Activated CD8-positive, alpha-beta T cell treated with anti-CD3 and anti-CD28 coated beads for 36 hours (primary cell): ENCODE measurements around the gene DEPDC5. TPM values are rescaled to one million over a fixed set of nuclear protein-coding genes. Genes with fewer than 3 reads are reported as not detected.

Source experiments
- ATAC-seq: fragments of 200-7000 bp; cut with Tn5 transposase; one replicate; pipeline ENCODE4 v1.10.0; 2021; ENCODE audit warnings: mild to moderate bottlenecking, moderate library complexity
- CTCF ChIA-PET: fragments of 350-600 bp; sonication (Branson Sonifier 250); formaldehyde crosslinking; loops from one replicate; lab custom pipeline; 2021; ENCODE audit warnings: antibody characterized with exemption; lab: Charles Lee
- POLR2A ChIA-PET: fragments of 350-600 bp; sonication (Branson Sonifier 250); formaldehyde crosslinking; loops from one replicate; lab custom pipeline; 2021; ENCODE audit warnings: antibody characterized with exemption; lab: Charles Lee
- DNase-seq: peaks from one replicate; pipeline ENCODE4 v3.0.0-alpha.2; 2020
- H3K27ac Mint-ChIP-seq: one replicate; pipeline ENCODE4 v1.8.0; 2021; ENCODE audit warnings: mild to moderate bottlenecking, mixed read lengths
- H3K27me3 Mint-ChIP-seq: one replicate; pipeline ENCODE4 v1.8.0; 2021; ENCODE audit warnings: mixed read lengths
- H3K36me3 Mint-ChIP-seq: one replicate; pipeline ENCODE4 v1.8.0; 2021; ENCODE audit warnings: low read depth, mixed read lengths
- H3K4me1 Mint-ChIP-seq: one replicate; pipeline ENCODE4 v1.8.0; 2021; ENCODE audit warnings: low read depth, mixed read lengths
- H3K4me3 Mint-ChIP-seq: one replicate; pipeline ENCODE4 v1.8.0; 2021; ENCODE audit warnings: mild to moderate bottlenecking, moderate library complexity, mixed read lengths
- H3K9me3 Mint-ChIP-seq: one replicate; pipeline ENCODE4 v1.8.0; 2021; ENCODE audit warnings: mixed read lengths
- intact Hi-C: fragments of 100-400 bp; cut with micrococcal nuclease; formaldehyde crosslinking; loops from one replicate; pipeline ENCODE4 v1.10.0; 2022
- total RNA-seq, 2 experiments: library from RNA; stranded (reverse); gene quantifications; one replicate each; pipeline ENCODE4 v1.2.3, GENCODE V29; 2021
- TF ChIP-seq, protein P1 (sequence below): fragments of 200-600 bp; IDR thresholded peaks from one replicate; pipeline ENCODE4 v1.8.0; 2022; ENCODE audit warnings: antibody characterized with exemption, mild to moderate bottlenecking

DEPDC5 gene
- total RNA-seq, 2 experiments from 2014 or later = 31.6 to 36.4 TPM

DNA sequence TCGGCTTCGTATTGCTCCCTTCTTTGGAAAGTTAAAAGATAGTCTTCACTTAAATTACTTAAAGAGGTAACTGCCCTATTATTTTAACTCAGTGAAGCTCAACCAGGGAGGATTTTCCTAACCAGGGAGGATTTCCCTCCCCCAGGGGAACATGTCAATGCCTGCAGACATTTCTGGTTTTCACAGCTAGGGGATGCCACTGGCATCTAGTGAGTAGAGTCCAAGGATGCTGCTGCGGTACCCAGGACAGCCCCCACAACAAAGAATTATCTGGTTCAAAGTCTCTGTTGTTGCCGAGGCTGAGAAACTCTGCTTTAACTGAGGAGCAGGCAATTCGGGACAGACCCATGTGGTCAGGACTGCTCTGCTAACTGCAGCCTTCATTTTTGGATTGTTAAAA, 82.2 kb downstream of the DEPDC5 start:
- no peaks in the 10 kb centered on the region for H3K27me3 Mint-ChIP-seq
- ChIA-PET CTCF (interaction anchor here (1.4 kb wide), 1 partner anchor 22 kb away, joined by 4 read pairs; no protein-coding TSS in a partner anchor), POLR2A (interaction anchor here (0.7 kb wide), 1 partner anchor 133 kb away, joined by 3 read pairs; no protein-coding TSS in a partner anchor)
- peaks cover 4% of the 10 kb centered on the region for H3K4me1 Mint-ChIP-seq
- DNase-seq (no peak), ATAC-seq (no peak)
- no peaks in the 10 kb centered on the region for H3K9me3 Mint-ChIP-seq
- H3K36me3 Mint-ChIP-seq = peaks cover 22% of the 10 kb centered on the region
- no peak overlapping the region for H3K4me3 Mint-ChIP-seq
- TF ChIP-seq, protein P1, sequence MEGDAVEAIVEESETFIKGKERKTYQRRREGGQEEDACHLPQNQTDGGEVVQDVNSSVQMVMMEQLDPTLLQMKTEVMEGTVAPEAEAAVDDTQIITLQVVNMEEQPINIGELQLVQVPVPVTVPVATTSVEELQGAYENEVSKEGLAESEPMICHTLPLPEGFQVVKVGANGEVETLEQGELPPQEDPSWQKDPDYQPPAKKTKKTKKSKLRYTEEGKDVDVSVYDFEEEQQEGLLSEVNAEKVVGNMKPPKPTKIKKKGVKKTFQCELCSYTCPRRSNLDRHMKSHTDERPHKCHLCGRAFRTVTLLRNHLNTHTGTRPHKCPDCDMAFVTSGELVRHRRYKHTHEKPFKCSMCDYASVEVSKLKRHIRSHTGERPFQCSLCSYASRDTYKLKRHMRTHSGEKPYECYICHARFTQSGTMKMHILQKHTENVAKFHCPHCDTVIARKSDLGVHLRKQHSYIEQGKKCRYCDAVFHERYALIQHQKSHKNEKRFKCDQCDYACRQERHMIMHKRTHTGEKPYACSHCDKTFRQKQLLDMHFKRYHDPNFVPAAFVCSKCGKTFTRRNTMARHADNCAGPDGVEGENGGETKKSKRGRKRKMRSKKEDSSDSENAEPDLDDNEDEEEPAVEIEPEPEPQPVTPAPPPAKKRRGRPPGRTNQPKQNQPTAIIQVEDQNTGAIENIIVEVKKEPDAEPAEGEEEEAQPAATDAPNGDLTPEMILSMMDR = no peak
- intact Hi-C loops = no loop called here
- H3K27ac Mint-ChIP-seq = no peak overlapping the region

DNA sequence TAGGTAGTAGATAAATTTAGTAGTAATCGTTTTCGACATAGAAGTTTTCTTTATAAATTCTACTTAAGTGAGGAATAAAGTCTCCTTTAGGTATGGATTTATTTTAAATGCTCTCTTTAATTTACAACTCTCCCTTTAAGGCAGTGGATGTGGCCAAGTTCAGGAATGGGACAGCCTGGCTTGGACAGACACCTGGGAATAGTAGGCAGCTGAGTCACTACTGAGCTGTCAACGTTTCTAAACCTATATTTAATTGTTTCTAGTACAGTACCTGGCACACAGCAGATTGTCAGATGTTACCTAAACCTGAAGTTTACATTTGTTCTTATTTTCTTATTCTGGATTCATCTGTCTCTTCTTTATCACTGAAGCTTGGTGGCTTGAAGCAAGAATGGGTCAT, 85.1 kb downstream of the DEPDC5 start:
- Mint-ChIP-seq H3K27ac (no peak overlapping the region), H3K9me3 (no peaks in the 10 kb centered on the region), H3K36me3 (peaks cover 20% of the 10 kb centered on the region), H3K4me1 (peaks cover 9% of the 10 kb centered on the region), H3K27me3 (no peaks in the 10 kb centered on the region), H3K4me3 (no peak overlapping the region)
- TF ChIP-seq, protein P1 = no peak
- ChIA-PET POLR2A (interaction anchor here (1.3 kb wide), 1 partner anchor 8 kb away, joined by 4 read pairs; no protein-coding TSS in a partner anchor), CTCF (interaction anchor here (0.8 kb wide), 1 partner anchor 9 kb away, joined by 3 read pairs; no protein-coding TSS in a partner anchor)
- intact Hi-C loops = no loop called here
- no peak for ATAC-seq
- no peak for DNase-seq

DNA sequence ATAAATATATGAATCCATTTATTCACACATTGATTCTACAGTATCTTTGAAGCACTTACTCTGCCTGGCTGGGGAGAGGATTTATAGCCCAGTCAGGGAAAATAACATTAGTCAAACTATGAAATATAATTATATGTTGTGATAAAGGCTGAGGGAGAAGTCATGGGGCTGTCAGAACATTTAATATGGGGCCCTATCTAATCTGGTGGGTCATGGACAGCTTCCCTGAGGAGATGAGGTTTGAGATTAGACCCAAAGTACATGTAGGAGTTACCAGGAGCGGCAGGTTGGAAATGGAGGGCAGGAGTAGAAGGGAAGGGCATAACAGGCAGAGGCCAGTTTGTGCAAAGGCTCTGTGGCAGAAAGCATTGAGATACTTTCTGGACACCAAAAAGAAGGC, 86.2 kb downstream of the DEPDC5 start:
- Mint-ChIP-seq H3K27me3 (no peaks in the 10 kb centered on the region), H3K4me3 (no peak overlapping the region), H3K27ac (no peak overlapping the region), H3K9me3 (no peaks in the 10 kb centered on the region), H3K36me3 (peaks cover 24% of the 10 kb centered on the region), H3K4me1 (peaks cover 9% of the 10 kb centered on the region)
- POLR2A ChIA-PET = no interaction called here
- DNase-seq (no peak), ATAC-seq (no peak)
- CTCF ChIA-PET = no interaction called here
- intact Hi-C loops = no loop called here
- TF ChIP-seq, protein P1 = no peak

DNA sequence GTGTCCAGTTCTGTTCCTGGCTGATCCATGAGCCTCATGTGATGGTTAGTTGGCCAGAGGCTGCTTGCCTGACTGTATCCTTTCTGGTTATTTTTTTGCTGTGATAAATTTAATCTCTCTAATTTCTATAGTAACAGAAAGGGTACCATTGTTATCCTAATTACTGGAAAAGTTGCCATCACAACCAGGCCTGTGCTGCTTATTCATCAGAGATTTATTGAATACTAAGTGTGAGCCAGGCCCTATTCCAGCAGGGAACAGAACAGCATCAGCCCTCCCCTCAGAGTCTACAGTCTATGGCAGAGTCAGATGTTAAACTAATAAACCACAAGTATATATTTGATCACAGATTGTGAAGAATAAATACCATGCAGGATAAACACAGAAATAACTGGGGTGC, 86.8 kb downstream of the DEPDC5 start:
- Mint-ChIP-seq H3K27me3 (no peaks in the 10 kb centered on the region), H3K36me3 (peaks cover 26% of the 10 kb centered on the region), H3K4me3 (no peak overlapping the region), H3K9me3 (no peaks in the 10 kb centered on the region), H3K4me1 (peaks cover 9% of the 10 kb centered on the region), H3K27ac (no peak overlapping the region)
- intact Hi-C loops = no loop called here
- ChIA-PET CTCF (no interaction called here), POLR2A (no interaction called here)
- ATAC-seq (no peak), DNase-seq (no peak)
- TF ChIP-seq, protein P1 = no peak

DNA sequence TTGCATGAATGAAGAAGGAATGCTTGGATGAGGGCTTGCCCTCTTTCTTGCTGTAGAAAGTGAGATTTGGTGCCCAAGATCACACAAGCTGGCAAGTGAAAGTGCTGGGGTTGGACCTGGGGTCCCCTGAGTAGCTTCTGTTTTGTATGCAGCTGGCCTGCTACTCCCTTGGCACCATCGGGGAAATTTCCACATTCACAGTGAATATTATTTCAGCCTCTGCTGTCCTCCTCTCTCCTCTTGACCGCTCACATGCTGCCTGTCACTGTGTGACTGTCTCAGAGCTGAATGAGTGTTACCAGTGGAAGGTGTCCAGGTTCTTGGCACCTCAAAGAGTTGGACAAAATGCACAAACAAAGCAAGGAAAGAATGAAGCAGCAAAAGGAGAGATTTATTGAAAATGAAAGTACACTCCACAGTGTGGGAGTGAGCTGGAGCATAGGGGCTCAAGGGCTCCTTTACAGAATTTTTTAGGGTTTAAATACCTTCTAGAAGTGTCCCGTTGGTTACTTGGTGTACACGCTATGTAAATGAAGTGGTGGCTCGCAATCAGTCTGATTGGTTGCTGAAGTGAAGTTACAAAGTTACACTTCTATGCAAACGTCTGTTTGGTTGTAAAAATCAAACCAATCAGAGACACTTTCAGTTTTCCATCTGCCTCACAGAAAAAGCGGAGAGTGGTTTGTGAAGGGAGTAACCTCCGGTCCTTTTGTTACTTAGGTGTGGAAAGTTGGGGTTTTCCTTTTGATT, 87.4 kb downstream of the DEPDC5 start:
- CTCF ChIA-PET = no interaction called here
- Mint-ChIP-seq H3K4me1 (peaks cover 12% of the 10 kb centered on the region), H3K9me3 (no peaks in the 10 kb centered on the region), H3K36me3 (peaks cover 29% of the 10 kb centered on the region), H3K4me3 (no peak overlapping the region), H3K27me3 (no peaks in the 10 kb centered on the region), H3K27ac (no peak overlapping the region)
- DNase-seq (no peak), ATAC-seq (no peak)
- POLR2A ChIA-PET = no interaction called here
- intact Hi-C loops = no loop called here
- TF ChIP-seq, protein P1 = no peak
